EH (cell line): ENCODE data around the gene AASDH.
"Not testable (repeated sequence)": the region's sequence is repeated elsewhere in the genome, so short reads cannot be mapped to it uniquely, and the experiment has no call there.

Experiments
- DNase-seq: peaks from one replicate; pipeline ENCODE4 v3.0.0-alpha.2; 2015; ENCODE audit warnings: low read depth

Gene AASDH

GRCh38 chr4:56400560-56400959, 13.3 kb upstream of the AASDH start:
- DNase-seq = no peak

- no peak for DNase-seq
Measured at GRCh38 chr4:56391270-56391669, 4.0 kb upstream of the AASDH start.

GRCh38 chr4:56389558-56389957, 2.3 kb upstream of the AASDH start:
- DNase-seq = no peak

GRCh38 chr4:56388306-56388705, 1.0 kb upstream of the AASDH start:
- DNase-seq = peak; percentile 3

DNA sequence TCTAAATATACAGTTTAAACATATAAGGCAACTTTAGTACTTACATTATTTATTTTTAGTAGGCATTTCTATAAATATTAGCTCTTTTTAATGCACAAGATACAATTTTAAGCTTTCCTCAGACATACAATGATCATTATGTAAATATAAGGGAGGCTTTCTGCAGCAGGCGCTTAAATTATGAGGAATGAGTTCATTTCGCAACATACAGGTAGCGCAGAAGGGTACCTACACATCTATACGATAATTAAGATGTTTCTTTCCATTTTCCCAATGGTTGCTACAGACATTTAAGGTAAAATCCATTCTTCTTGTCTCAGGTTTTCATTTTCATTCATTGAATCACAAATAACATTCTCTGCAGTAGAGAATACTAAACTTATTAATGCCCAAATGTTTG, 1.2 kb downstream of the AASDH start:
- DNase-seq = no peak

GRCh38 chr4:56375458-56375857, 11.8 kb downstream of the AASDH start:
- DNase-seq = no peak

DNA sequence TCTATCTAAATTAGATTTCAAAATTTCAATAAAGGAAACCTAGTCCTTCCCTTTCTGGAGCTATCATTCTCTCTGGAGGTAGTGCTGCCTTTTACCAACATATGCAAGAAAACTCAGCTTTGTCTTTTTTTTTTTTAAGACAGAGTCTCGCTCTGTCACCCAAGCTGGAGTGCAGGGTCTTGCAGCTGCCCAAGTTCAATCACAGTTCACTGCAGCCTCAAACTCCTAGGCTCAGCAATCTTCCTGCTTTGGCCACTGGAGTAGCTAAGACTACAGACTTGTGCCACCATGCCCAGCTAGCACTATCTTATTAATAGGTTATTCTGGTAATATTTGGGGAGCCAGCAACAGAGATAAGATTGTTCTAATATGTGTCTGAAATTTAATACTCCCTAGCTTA, 12.3 kb downstream of the AASDH start:
- no peak for DNase-seq

DNA sequence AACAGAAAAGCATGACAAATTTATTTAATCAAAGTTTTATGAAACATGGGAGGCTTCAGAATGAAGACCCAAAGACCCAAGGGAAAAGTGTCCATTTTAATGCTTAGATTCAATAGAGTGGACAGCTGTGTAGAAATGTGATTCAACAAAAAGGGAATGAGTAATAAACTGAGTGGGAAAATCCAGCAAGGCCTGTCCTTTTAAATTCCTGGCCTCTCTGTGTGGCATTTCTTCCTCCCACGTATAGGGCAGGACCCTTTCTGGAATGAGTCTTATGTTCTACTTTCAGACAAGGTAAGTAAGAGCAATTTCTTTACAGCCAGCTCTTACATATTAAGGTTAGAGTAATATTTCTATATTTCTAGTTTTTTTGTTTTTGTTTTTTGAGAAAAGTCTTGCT, 14.5 kb downstream of the AASDH start:
- peak; percentile 17 for DNase-seq

GRCh38 chr4:56371426-56372220, 15.7 kb downstream of the AASDH start:
- no peak for DNase-seq

DNA sequence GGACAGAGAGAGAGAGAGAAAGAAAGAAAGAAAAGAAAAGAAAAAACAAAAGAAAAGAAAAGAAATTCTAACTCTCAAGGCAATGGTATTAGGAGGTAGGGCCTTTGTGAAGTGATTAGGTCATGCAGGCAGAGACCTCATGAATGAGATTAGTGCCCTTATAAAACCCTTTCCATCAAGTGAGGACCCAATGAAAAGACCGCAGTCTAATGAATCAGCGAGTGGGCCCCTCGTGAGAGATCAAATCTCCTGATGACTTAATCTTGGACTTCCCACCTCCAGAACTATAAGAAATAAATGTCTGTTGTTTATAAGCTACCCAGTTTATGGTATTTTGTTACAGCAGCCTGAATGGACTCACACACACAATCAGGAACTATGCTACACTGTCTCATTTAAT, 16.9 kb downstream of the AASDH start:
- no peak for DNase-seq

- DNase-seq = not testable (repeated sequence)
Measured at GRCh38 chr4:56362981-56363380, 24.3 kb downstream of the AASDH start.

GRCh38 chr4:56360071-56360470, 27.2 kb downstream of the AASDH start:
- DNase-seq = no peak

DNA sequence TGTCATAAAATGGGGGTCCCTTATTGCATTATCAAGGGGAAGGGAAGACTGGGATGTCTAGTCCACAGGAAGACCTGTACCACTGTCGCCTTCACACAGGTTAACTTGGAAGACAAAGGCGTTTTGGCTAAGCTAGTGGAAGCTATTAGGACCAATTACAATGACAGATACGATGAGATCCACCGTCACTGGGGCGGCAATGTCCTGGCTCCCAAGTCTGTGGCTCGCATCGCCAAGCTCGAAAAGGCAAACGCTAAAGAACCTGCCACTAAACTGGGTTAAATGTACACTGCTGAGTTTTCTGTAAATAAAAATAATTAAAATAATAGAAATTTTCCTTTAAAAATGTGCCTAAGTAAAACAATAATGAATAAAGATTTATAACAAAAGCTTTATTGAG, 30.6 kb downstream of the AASDH start:
- DNase-seq = no peak

GRCh38 chr4:56348576-56348975, 38.7 kb downstream of the AASDH start:
- no peak for DNase-seq

- no peak for DNase-seq
Measured at GRCh38 chr4:56345458-56345857, 41.8 kb downstream of the AASDH start.

DNA sequence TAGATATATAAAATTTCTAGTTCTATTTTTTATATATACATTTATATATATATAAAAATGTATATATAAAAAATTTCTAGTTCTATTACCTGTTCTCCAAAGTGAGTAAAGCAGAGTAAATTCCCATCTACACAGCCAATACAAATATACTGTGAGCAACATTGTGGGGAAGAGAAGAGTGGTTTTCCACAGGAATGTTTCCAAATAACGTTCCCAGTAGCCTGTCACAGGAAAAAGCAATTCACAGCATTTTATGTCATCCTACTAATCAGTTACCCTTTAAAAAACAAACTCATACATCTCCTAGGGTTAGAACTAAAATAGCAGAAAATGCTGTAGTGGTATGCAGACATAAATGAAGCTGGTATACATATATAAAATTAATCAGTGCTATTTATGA, 44.5 kb downstream of the AASDH start:
- peak; percentile 22 for DNase-seq

GRCh38 chr4:56330691-56331090, 56.6 kb downstream of the AASDH start:
- DNase-seq = no peak

- no peak for DNase-seq
Measured at GRCh38 chr4:56326363-56326762, 60.9 kb downstream of the AASDH start.

- no peak for DNase-seq
Measured at GRCh38 chr4:56324011-56324610, 63.2 kb downstream of the AASDH start.

- no peak for DNase-seq
Measured at GRCh38 chr4:56323327-56323726, 64.0 kb downstream of the AASDH start.

- DNase-seq = no peak
Measured at GRCh38 chr4:56321251-56321650, 66.0 kb downstream of the AASDH start.

- DNase-seq = no peak
Measured at GRCh38 chr4:56320293-56320692, 67.0 kb downstream of the AASDH start.

GRCh38 chr4:56318555-56318954, 68.7 kb downstream of the AASDH start:
- DNase-seq = no peak

DNA sequence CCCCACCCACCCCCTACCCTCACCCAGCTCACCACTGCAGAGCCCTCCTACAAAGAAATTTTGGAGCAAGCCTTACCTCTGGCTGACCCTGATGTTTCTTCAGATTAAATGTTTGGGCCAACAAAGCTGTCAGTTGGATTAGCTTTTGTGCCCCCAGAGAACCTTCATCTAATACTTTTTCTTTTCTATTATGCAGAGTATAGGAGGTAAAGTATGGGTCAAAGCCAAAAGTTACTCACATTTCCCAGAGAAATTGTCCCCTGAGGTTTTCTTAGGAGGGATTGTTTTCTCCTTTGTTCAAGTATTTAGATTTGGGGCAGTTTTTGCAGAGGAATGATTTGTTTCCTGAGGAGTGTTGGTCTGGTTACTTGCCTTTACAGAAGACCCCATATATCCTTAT, 69.5 kb downstream of the AASDH start:
- no peak for DNase-seq
